H9 (cell line): Measurements from ENCODE around the gene RRP9. TPM values are rescaled to one million over a fixed set of nuclear protein-coding genes. Genes with fewer than 3 reads are reported as not detected.

Source experiments
- DNase-seq: peaks from one replicate; pipeline ENCODE4 v3.0.0-alpha.2; 2017
- H2AFZ ChIP-seq: one replicate; pipeline ENCODE4 v1.6.1; 2013; ENCODE audit warnings: mild to moderate bottlenecking, low read length, control low read depth, moderate library complexity
- H2AK5ac ChIP-seq: 2 replicates; pipeline ENCODE4 v1.6.1; 2013; ENCODE audit warnings: low read length, control low read depth, mixed read lengths; ENCODE audit not compliant: insufficient read length
- H2BK120ac ChIP-seq: one replicate; pipeline ENCODE4 v1.6.1; 2013; ENCODE audit warnings: low read depth, mild to moderate bottlenecking, low read length, control low read depth, inconsistent platforms; ENCODE audit not compliant: poor library complexity, severe bottlenecking
- H2BK12ac ChIP-seq: 2 replicates; pipeline ENCODE4 v1.6.1; 2013; ENCODE audit warnings: low read length, control low read depth, mixed read lengths, low read depth; ENCODE audit not compliant: insufficient read length
- H2BK15ac ChIP-seq: 2 replicates; pipeline ENCODE4 v1.6.1; 2013; ENCODE audit warnings: low read depth, low read length, control low read depth
- H2BK20ac ChIP-seq: one replicate; pipeline ENCODE4 v1.6.1; 2013; ENCODE audit warnings: low read depth, mild to moderate bottlenecking, low read length, control low read depth, inconsistent platforms; ENCODE audit not compliant: poor library complexity, severe bottlenecking
- H2BK5ac ChIP-seq: 2 replicates; pipeline ENCODE4 v1.6.1; 2013; ENCODE audit warnings: low read length, control low read depth, mixed read lengths; ENCODE audit not compliant: insufficient read length
- H3K14ac ChIP-seq: 2 replicates; pipeline ENCODE4 v1.6.1; 2013; ENCODE audit warnings: low read length, control low read depth; ENCODE audit not compliant: insufficient read depth
- H3K18ac ChIP-seq: 2 replicates; pipeline ENCODE4 v1.6.1; 2013; ENCODE audit warnings: low read depth, mild to moderate bottlenecking, mixed read lengths, low read length, control low read depth; ENCODE audit not compliant: insufficient read length
- H3K23ac ChIP-seq: 2 replicates; pipeline ENCODE4 v1.6.1; 2013; ENCODE audit warnings: low read length, control low read depth, mixed read lengths, low read depth; ENCODE audit not compliant: insufficient read length
- H3K23me2 ChIP-seq: 2 replicates; pipeline ENCODE4 v1.6.1; 2013; ENCODE audit warnings: low read depth, mild to moderate bottlenecking, mixed read lengths, low read length, control low read depth; ENCODE audit not compliant: insufficient read length, poor library complexity, severe bottlenecking
- H3K27ac ChIP-seq: 2 replicates; pipeline ENCODE4 v1.5.1; 2013; ENCODE audit warnings: low read length, control low read depth, mixed read lengths, low read depth; ENCODE audit not compliant: insufficient read length
- H3K27me3 ChIP-seq: 2 replicates; pipeline ENCODE4 v1.6.1; 2013; ENCODE audit warnings: low read length, control low read depth, inconsistent platforms; ENCODE audit not compliant: insufficient read depth
- H3K4ac ChIP-seq: 2 replicates; pipeline ENCODE4 v1.6.1; 2013; ENCODE audit warnings: low read depth, mild to moderate bottlenecking, control low read depth, inconsistent platforms, low read length, moderate library complexity
- H3K4me1 ChIP-seq: 2 replicates; pipeline ENCODE4 v1.6.1; 2013; ENCODE audit warnings: low read length, control low read depth, inconsistent platforms; ENCODE audit not compliant: insufficient read depth
- H3K4me2 ChIP-seq: 2 replicates; pipeline ENCODE4 v1.6.1; 2013; ENCODE audit warnings: low read length, control low read depth, mixed read lengths; ENCODE audit not compliant: insufficient read length, insufficient read depth
- H3K56ac ChIP-seq: 2 replicates; pipeline ENCODE4 v1.6.1; 2013; ENCODE audit warnings: low read depth, mild to moderate bottlenecking, mixed read lengths, low read length, control low read depth; ENCODE audit not compliant: insufficient read length
- H3K79me1 ChIP-seq: 2 replicates; pipeline ENCODE4 v1.6.1; 2013; ENCODE audit warnings: low read depth, mild to moderate bottlenecking, moderate library complexity, low read length, control low read depth, inconsistent platforms; ENCODE audit not compliant: insufficient read depth, poor library complexity, severe bottlenecking
- H3K79me2 ChIP-seq: 2 replicates; pipeline ENCODE4 v1.6.1; 2013; ENCODE audit warnings: low read length, control low read depth, inconsistent platforms; ENCODE audit not compliant: insufficient read depth
- H3K9ac ChIP-seq: 2 replicates; pipeline ENCODE4 v1.6.1; 2013; ENCODE audit warnings: low read length, control low read depth, mixed read lengths; ENCODE audit not compliant: insufficient read length; ENCODE audit errors: extremely low read depth
- H3K9me3 ChIP-seq: one replicate; pipeline ENCODE4 v1.6.1; 2013; ENCODE audit warnings: low read depth, low read length, inconsistent platforms; ENCODE audit not compliant: control insufficient read depth
- H3T11ph ChIP-seq: one replicate; pipeline ENCODE4 v1.6.1; 2013; ENCODE audit warnings: mild to moderate bottlenecking, low read length, control low read depth, inconsistent platforms
- H4K20me1 ChIP-seq: one replicate; pipeline ENCODE4 v1.6.1; 2013; ENCODE audit not compliant: control insufficient read depth, insufficient read length, insufficient read depth
- H4K5ac ChIP-seq: 2 replicates; pipeline ENCODE4 v1.6.1; 2013; ENCODE audit warnings: low read depth, mild to moderate bottlenecking, mixed read lengths, low read length, control low read depth; ENCODE audit not compliant: insufficient read length
- H4K8ac ChIP-seq: replicated peaks from 2 replicates; pipeline ENCODE4 v1.6.1; 2013; ENCODE audit warnings: low read length, control low read depth, mixed read lengths, low read depth; ENCODE audit not compliant: insufficient read length
- H4K91ac ChIP-seq: 2 replicates; pipeline ENCODE4 v1.6.1; 2013; ENCODE audit warnings: low read depth, mild to moderate bottlenecking, moderate library complexity, mixed read lengths, low read length, control low read depth; ENCODE audit not compliant: insufficient read length
- H3K27ac Mint-ChIP-seq, 3 experiments: 2 replicates in 2 of 3; 3 replicates in 1 of 3; pipeline ENCODE4 v1.8.0; 2020 to 2021; ENCODE audit warnings: mixed read lengths in 3 of 3, mild to moderate bottlenecking in 1 of 3, moderate library complexity in 1 of 3
- H3K27me3 Mint-ChIP-seq: 2 replicates; pipeline ENCODE4 v1.8.0; 2021; ENCODE audit warnings: low read depth, mild to moderate bottlenecking, moderate library complexity, mixed read lengths
- H3K36me3 Mint-ChIP-seq, 3 experiments: 2 replicates in 2 of 3; 3 replicates in 1 of 3; pipeline ENCODE4 v1.8.0; 2020 to 2021; ENCODE audit warnings: low read depth in 3 of 3, mixed read lengths in 3 of 3; ENCODE audit not compliant: insufficient read depth in 1 of 3
- H3K4me1 Mint-ChIP-seq, 2 experiments: 2 replicates each; pipeline ENCODE4 v1.8.0; 2020; ENCODE audit warnings: mixed read lengths in 2 of 2
- H3K4me3 Mint-ChIP-seq, 2 experiments: 2 replicates in 1 of 2; 3 replicates in 1 of 2; pipeline ENCODE4 v1.8.0; 2020 to 2021; ENCODE audit warnings: mild to moderate bottlenecking in 2 of 2, mixed read lengths in 2 of 2, moderate library complexity in 1 of 2
- H3K9me3 Mint-ChIP-seq, 2 experiments: 2 replicates in 1 of 2; 3 replicates in 1 of 2; pipeline ENCODE4 v1.8.0; 2020; ENCODE audit warnings: mild to moderate bottlenecking in 2 of 2, mixed read lengths in 2 of 2, moderate library complexity in 1 of 2
- CTCF ChIP-seq: fragments of 200-600 bp; sonication (generic); conservative IDR thresholded peaks from 3 replicates; pipeline ENCODE4 v1.8.0; 2021; ENCODE audit warnings: antibody characterized with exemption, mild to moderate bottlenecking
- WGBS: extraction: QIAGEN DNeasy Blood & Tissue Kit; methylation state at CpG from one replicate; pipeline ENCODE4 v1.1.7; 2013; ENCODE audit warnings: missing lambda C conversion rate, low lambda C conversion rate, mixed read lengths; ENCODE audit not compliant: insufficient read length; ENCODE audit errors: extremely low coverage; 5-methylcytosine and 5-hydroxymethylcytosine counted together
- total RNA-seq: library from RNA; stranded (reverse); gene quantifications from 2 replicates; pipeline ENCODE4 v1.2.1, GENCODE V29; 2021

The RRP9 gene
- total RNA-seq, 1 experiment from 2014 or later = 64.0 TPM

- Histone ChIP-seq H2BK12ac (no peak overlapping the region), H3K4me2 (no peak overlapping the region), H2AK5ac (no peak overlapping the region), H4K20me1 (no peaks in the 10 kb centered on the region), H3K9ac (no peak overlapping the region), H3K79me2 (no peaks in the 10 kb centered on the region), H3K9me3 (no peaks in the 10 kb centered on the region), H4K91ac (no peak overlapping the region), H2BK120ac (no peak overlapping the region), H4K5ac (no peak overlapping the region), H3K18ac (no peak overlapping the region), H3T11ph (no peak overlapping the region), H3K27ac (no peak overlapping the region), H2BK20ac (no peak overlapping the region), H2BK15ac (no peak overlapping the region), H3K79me1 (no peaks in the 10 kb centered on the region), H2BK5ac (no peak overlapping the region), H3K23me2 (peaks cover 14% of the 10 kb centered on the region), H3K4ac (no peak overlapping the region), H4K8ac (no peak overlapping the region), H3K23ac (no peak overlapping the region), H3K56ac (no peak overlapping the region), H3K4me1 (peaks cover 17% of the 10 kb centered on the region; the same call in 1 of the 2 replicates), H3K14ac (no peak overlapping the region), H2AFZ (no peak overlapping the region), H3K27me3 (no peaks in the 10 kb centered on the region)
- no CpG with 5 or more reads among the region's 4 CpGs for WGBS
- H3K4me1 Mint-ChIP-seq = peaks cover 39 to 62% of the 10 kb centered on the region in 2 experiments
- peaks cover 0 to 5% (median 2%) of the 10 kb centered on the region in 3 experiments; a peak in 4 of 7 replicates for H3K36me3 Mint-ChIP-seq
- H3K9me3 Mint-ChIP-seq = no peaks in the 10 kb centered on the region
- TF ChIP-seq CTCF = no peak
- peaks cover 22% of the 10 kb centered on the region for H3K27me3 Mint-ChIP-seq
- DNase-seq = no peak
- 0 out of 5 replicates have a peak overlapping the region, but pooled peaks of 1 of the 2 experiments have one; percentile 11 for H3K4me3 Mint-ChIP-seq
- H3K27ac Mint-ChIP-seq = no peak overlapping the region
Measured at GRCh38 chr3:51969841-51970240, 28.1 kb upstream of the RRP9 start.
